ENCODE measurements around the gene OR11G2. TPM values are rescaled to one million over a fixed set of nuclear protein-coding genes. Genes with fewer than 3 reads are reported as not detected.
"Not testable (repeated sequence)": the region's sequence is repeated elsewhere in the genome, so short reads cannot be mapped to it uniquely, and the experiment has no call there.

Gene OR11G2
- polyA plus RNA-seq, 1 donor = not detected

DNA sequence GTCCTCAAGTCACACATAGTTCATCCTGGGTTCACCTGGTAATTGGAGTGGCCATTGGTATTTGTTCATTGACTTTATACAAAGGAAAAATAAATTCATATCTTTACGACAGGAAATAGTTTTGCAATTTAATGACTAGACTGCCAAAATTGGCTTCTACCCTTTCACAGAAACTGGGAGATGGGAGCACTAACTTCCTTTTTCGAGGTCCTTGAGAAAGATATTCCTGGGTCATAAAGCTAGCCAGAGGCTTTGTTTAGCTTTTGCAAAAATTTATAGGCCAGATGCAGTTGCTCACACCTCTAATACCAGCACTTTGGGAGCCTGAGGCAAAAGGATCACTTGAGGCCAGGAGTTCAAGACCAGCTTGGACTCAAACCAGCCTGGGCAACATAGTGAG lies 10.2 kb upstream of the OR11G2 start:
- Histone ChIP-seq H3K9me3 (ENCODE audit: control insufficient read depth, low read depth, low read length) (peaks cover 3% of the 10 kb centered on the region), H3K27me3 (ENCODE audit: control insufficient read depth, insufficient read depth, low read length) (no peaks in the 10 kb centered on the region), H3K4me1 (ENCODE audit: control insufficient read depth, insufficient read depth, low read length) (no peaks in the 10 kb centered on the region), H3K36me3 (ENCODE audit: control insufficient read depth, insufficient read depth, low read length) (no peaks in the 10 kb centered on the region), H3K4me3 (ENCODE audit: low read length) (no peak overlapping the region), H3K27ac (ENCODE audit: low read length) (no peak overlapping the region)
- no CpG with 5 or more reads among the region's 2 CpGs for WGBS (ENCODE audit: insufficient coverage, low lambda C conversion rate)
- DNase-seq = no peak

- H3K4me3 ChIP-seq (ENCODE audit: low read length) = no peak overlapping the region
- H3K27me3 ChIP-seq (ENCODE audit: control insufficient read depth, insufficient read depth, low read length) = no peaks in the 10 kb centered on the region
- H3K9me3 ChIP-seq (ENCODE audit: control insufficient read depth, low read depth, low read length) = peaks cover 2% of the 10 kb centered on the region
- H3K36me3 ChIP-seq (ENCODE audit: control insufficient read depth, insufficient read depth, low read length) = no peaks in the 10 kb centered on the region
- WGBS (ENCODE audit: insufficient coverage, low lambda C conversion rate) = no CpG with 5 or more reads among the region's 5 CpGs
- H3K27ac ChIP-seq (ENCODE audit: low read length) = no peak overlapping the region
- no peak for DNase-seq
- no peaks in the 10 kb centered on the region for H3K4me1 ChIP-seq (ENCODE audit: control insufficient read depth, insufficient read depth, low read length)
These were observed 6.5 kb upstream of the OR11G2 start for GRCh38 chr14:20184181-20184580.

DNA sequence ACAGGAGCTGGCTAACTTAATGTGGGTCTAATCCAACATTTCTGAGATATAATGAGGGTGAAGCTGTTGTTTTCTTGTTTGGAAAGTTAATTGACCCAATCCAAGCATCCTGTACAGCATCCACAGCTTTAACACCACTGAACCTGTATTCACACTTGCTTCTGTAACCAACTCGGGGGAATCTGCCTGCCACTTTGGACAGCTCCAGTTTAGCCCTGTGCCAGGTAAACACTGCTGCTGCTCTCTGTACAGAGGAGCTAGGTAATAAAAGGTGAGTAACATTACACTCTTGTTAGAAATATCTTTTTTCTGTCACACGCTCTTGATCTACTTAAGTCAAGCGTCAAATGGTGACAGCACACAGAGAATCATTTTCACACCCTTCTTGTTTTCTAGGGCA lies 700 bp downstream of the OR11G2 start:
- no CpG with 5 or more reads among the region's 3 CpGs for WGBS (ENCODE audit: insufficient coverage, low lambda C conversion rate)
- DNase-seq = no peak
- no peaks in the 10 kb centered on the region for H3K36me3 ChIP-seq (ENCODE audit: control insufficient read depth, insufficient read depth, low read length)
- no peaks in the 10 kb centered on the region for H3K27me3 ChIP-seq (ENCODE audit: control insufficient read depth, insufficient read depth, low read length)
- H3K27ac ChIP-seq (ENCODE audit: low read length) = no peak overlapping the region
- no peaks in the 10 kb centered on the region for H3K4me1 ChIP-seq (ENCODE audit: control insufficient read depth, insufficient read depth, low read length)
- no peak overlapping the region for H3K4me3 ChIP-seq (ENCODE audit: low read length)
- H3K9me3 ChIP-seq (ENCODE audit: control insufficient read depth, low read depth, low read length) = no peaks in the 10 kb centered on the region

DNA sequence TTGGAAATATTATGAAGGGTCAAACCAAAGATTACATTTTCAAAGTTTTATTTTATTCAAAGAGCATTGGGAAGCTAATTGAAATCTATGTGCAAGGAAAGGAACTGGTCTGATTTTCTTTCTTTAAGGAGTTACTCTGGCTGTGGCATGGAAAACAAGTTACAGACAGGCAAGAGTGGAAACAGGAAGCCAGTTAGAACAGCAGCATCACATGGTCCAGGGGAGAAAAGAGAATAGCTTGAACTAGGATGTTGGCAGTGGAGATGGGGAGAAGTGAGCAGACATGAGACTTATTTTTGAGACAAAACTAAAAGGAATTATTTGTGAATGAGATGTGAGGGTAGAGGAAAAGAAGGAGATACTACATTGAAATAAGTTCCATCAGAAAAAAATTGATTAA lies 3.4 kb downstream of the OR11G2 start:
- no peak overlapping the region for H3K4me3 ChIP-seq (ENCODE audit: low read length)
- no peak for DNase-seq

DNA sequence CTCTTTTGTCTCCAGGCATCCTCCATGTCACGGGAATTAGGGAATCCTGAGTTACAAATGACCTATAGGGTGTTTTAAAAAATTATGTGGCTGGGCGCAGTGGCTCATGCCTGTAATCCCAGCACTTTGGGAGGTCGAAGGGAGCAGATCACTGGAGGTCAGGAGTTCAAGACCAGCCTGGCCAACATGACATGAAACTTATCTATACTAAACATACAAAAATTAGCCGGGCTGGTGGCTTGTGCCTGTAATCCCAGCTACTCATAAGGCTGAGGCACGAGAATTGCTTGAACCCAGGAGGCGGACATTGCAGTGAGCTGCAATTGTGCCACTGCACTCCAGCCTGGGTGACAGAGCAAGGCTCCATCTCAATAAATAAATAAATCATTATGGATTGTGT lies 4.5 kb downstream of the OR11G2 start:
- WGBS (ENCODE audit: insufficient coverage, low lambda C conversion rate) = 20% methylated on average over 1 of the region's 6 CpGs
- not testable (repeated sequence) for H3K27ac ChIP-seq (ENCODE audit: low read length); H3K9me3 ChIP-seq (ENCODE audit: control insufficient read depth, low read depth, low read length); H3K36me3 ChIP-seq (ENCODE audit: control insufficient read depth, insufficient read depth, low read length); DNase-seq; H3K27me3 ChIP-seq (ENCODE audit: control insufficient read depth, insufficient read depth, low read length); H3K4me1 ChIP-seq (ENCODE audit: control insufficient read depth, insufficient read depth, low read length); H3K4me3 ChIP-seq (ENCODE audit: low read length)

More for the DNA sequence above, 3.4 kb downstream of the OR11G2 start:
- H3K36me3 ChIP-seq (ENCODE audit: control insufficient read depth, insufficient read depth, low read length) = no peaks in the 10 kb centered on the region
- no peaks in the 10 kb centered on the region for H3K27me3 ChIP-seq (ENCODE audit: control insufficient read depth, insufficient read depth, low read length)
- no peaks in the 10 kb centered on the region for H3K9me3 ChIP-seq (ENCODE audit: control insufficient read depth, low read depth, low read length)
- H3K27ac ChIP-seq (ENCODE audit: low read length) = no peak overlapping the region
- H3K4me1 ChIP-seq (ENCODE audit: control insufficient read depth, insufficient read depth, low read length) = no peaks in the 10 kb centered on the region

DNA sequence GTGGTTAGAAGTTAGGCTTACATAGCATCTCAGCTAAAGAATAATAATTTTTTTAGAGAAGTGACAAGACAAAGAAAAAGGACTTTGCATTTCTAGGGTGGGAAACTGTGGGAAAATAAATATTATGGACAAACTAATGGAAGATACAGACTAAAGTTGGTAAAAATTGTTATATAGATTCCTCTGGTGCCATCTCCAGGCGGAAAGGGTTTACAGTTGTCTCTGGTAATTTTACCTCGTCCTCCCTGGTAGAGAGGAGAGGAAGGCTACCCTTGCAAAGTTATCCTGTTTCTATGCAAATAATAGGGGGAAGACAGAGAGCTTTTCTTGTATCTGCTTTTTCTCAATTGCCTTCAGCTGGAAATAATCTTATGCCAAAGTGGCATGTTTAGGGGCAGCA lies 5.2 kb downstream of the OR11G2 start:
- H3K9me3 ChIP-seq (ENCODE audit: control insufficient read depth, low read depth, low read length) = no peaks in the 10 kb centered on the region
- no peaks in the 10 kb centered on the region for H3K4me1 ChIP-seq (ENCODE audit: control insufficient read depth, insufficient read depth, low read length)
- WGBS (ENCODE audit: insufficient coverage, low lambda C conversion rate) = no CpG with 5 or more reads among the region's 2 CpGs
- H3K36me3 ChIP-seq (ENCODE audit: control insufficient read depth, insufficient read depth, low read length) = no peaks in the 10 kb centered on the region
- no peaks in the 10 kb centered on the region for H3K27me3 ChIP-seq (ENCODE audit: control insufficient read depth, insufficient read depth, low read length)
- H3K27ac ChIP-seq (ENCODE audit: low read length) = no peak overlapping the region
- DNase-seq = no peak
- no peak overlapping the region for H3K4me3 ChIP-seq (ENCODE audit: low read length)

DNA sequence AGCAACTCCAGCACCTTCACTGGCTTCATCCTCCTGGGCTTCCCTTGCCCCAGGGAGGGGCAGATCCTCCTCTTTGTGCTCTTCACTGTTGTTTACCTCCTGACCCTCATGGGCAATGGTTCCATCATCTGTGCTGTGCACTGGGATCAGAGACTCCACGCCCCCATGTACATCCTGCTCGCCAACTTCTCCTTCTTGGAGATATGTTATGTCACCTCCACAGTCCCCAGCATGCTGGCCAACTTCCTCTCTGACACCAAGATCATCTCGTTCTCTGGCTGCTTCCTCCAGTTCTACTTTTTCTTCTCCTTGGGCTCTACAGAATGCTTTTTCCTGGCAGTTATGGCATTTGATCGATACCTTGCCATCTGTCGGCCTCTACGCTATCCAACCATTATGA lies 6.8 kb downstream of the OR11G2 start:
- no peak for DNase-seq
- Histone ChIP-seq H3K36me3 (ENCODE audit: control insufficient read depth, insufficient read depth, low read length) (no peaks in the 10 kb centered on the region), H3K27me3 (ENCODE audit: control insufficient read depth, insufficient read depth, low read length) (no peaks in the 10 kb centered on the region), H3K4me3 (ENCODE audit: low read length) (no peak overlapping the region), H3K9me3 (ENCODE audit: control insufficient read depth, low read depth, low read length) (no peaks in the 10 kb centered on the region), H3K27ac (ENCODE audit: low read length) (no peak overlapping the region), H3K4me1 (ENCODE audit: control insufficient read depth, insufficient read depth, low read length) (no peaks in the 10 kb centered on the region)
- no CpG with 5 or more reads among the region's 6 CpGs for WGBS (ENCODE audit: insufficient coverage, low lambda C conversion rate)

DNA sequence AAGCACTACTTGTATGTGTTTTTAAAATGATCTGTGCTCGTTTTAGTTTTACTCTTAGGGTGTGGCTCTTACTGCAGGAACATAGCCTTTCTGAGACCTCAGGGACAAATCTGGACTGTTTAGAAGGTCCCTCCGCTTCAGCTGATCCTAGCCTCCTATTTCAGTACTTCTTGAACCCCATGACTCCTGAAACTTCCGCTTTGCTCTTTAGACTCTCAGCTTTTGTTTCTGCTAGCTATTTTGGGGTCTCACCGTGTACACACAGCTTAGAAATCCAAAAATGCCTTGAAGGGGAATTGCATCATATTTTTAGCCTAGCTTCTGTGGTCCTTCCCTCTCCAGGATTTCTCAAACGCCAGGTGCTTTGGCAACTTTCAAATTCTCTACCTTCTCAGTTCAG lies 8.3 kb downstream of the OR11G2 start:
- Histone ChIP-seq H3K4me3 (ENCODE audit: low read length) (no peak overlapping the region), H3K9me3 (ENCODE audit: control insufficient read depth, low read depth, low read length) (peaks cover 5% of the 10 kb centered on the region), H3K36me3 (ENCODE audit: control insufficient read depth, insufficient read depth, low read length) (no peaks in the 10 kb centered on the region), H3K27me3 (ENCODE audit: control insufficient read depth, insufficient read depth, low read length) (no peaks in the 10 kb centered on the region), H3K4me1 (ENCODE audit: control insufficient read depth, insufficient read depth, low read length) (no peaks in the 10 kb centered on the region), H3K27ac (ENCODE audit: low read length) (no peak overlapping the region)
- 83% methylated on average over 1 of the region's 5 CpGs for WGBS (ENCODE audit: insufficient coverage, low lambda C conversion rate)
- no peak for DNase-seq

- H3K9me3 ChIP-seq (ENCODE audit: control insufficient read depth, low read depth, low read length) = peaks cover 5% of the 10 kb centered on the region
- WGBS (ENCODE audit: insufficient coverage, low lambda C conversion rate) = 20% methylated on average over 1 of the region's 3 CpGs
- H3K36me3 ChIP-seq (ENCODE audit: control insufficient read depth, insufficient read depth, low read length) = no peaks in the 10 kb centered on the region
- H3K4me1 ChIP-seq (ENCODE audit: control insufficient read depth, insufficient read depth, low read length) = no peaks in the 10 kb centered on the region
- H3K27me3 ChIP-seq (ENCODE audit: control insufficient read depth, insufficient read depth, low read length) = no peaks in the 10 kb centered on the region
- no peak for DNase-seq
- H3K27ac ChIP-seq (ENCODE audit: low read length) = no peak overlapping the region
- H3K4me3 ChIP-seq (ENCODE audit: low read length) = no peak overlapping the region
These were observed 14.0 kb downstream of the OR11G2 start for GRCh38 chr14:20204721-20205120.

- no peaks in the 10 kb centered on the region for H3K36me3 ChIP-seq (ENCODE audit: control insufficient read depth, insufficient read depth, low read length)
- no CpG with 5 or more reads among the region's 2 CpGs for WGBS (ENCODE audit: insufficient coverage, low lambda C conversion rate)
- no peak overlapping the region for H3K27ac ChIP-seq (ENCODE audit: low read length)
- no peak for DNase-seq
- no peaks in the 10 kb centered on the region for H3K4me1 ChIP-seq (ENCODE audit: control insufficient read depth, insufficient read depth, low read length)
- no peak overlapping the region for H3K4me3 ChIP-seq (ENCODE audit: low read length)
- peaks cover 8% of the 10 kb centered on the region for H3K9me3 ChIP-seq (ENCODE audit: control insufficient read depth, low read depth, low read length)
- no peaks in the 10 kb centered on the region for H3K27me3 ChIP-seq (ENCODE audit: control insufficient read depth, insufficient read depth, low read length)
These were observed 18.9 kb downstream of the OR11G2 start for GRCh38 chr14:20209595-20209994.

- not testable (repeated sequence) for H3K27ac ChIP-seq (ENCODE audit: low read length); H3K4me1 ChIP-seq (ENCODE audit: control insufficient read depth, insufficient read depth, low read length); H3K36me3 ChIP-seq (ENCODE audit: control insufficient read depth, insufficient read depth, low read length); DNase-seq; H3K9me3 ChIP-seq (ENCODE audit: control insufficient read depth, low read depth, low read length); H3K27me3 ChIP-seq (ENCODE audit: control insufficient read depth, insufficient read depth, low read length); H3K4me3 ChIP-seq (ENCODE audit: low read length)
- no CpG with 5 or more reads among the region's 28 CpGs for WGBS (ENCODE audit: insufficient coverage, low lambda C conversion rate)
These were observed 21.7 kb downstream of the OR11G2 start for GRCh38 chr14:20212406-20212805.
